Activated CD4-positive, alpha-beta T cell treated with anti-CD3 and anti-CD28 coated beads, Interleukin-10, Interleukin-2, amounts not matched to agents 100 ng/mL and 50 ng/mL, durations not matched to agents 16 hours and 8 hours (primary cell): Measurements from ENCODE around the gene RIMOC1.

Source experiments
- DNase-seq: peaks from one replicate; pipeline ENCODE4 v3.0.0-alpha.2; 2020

Gene RIMOC1, protein sequence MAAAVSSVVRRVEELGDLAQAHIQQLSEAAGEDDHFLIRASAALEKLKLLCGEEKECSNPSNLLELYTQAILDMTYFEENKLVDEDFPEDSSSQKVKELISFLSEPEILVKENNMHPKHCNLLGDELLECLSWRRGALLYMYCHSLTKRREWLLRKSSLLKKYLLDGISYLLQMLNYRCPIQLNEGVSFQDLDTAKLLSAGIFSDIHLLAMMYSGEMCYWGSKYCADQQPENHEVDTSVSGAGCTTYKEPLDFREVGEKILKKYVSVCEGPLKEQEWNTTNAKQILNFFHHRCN

DNA sequence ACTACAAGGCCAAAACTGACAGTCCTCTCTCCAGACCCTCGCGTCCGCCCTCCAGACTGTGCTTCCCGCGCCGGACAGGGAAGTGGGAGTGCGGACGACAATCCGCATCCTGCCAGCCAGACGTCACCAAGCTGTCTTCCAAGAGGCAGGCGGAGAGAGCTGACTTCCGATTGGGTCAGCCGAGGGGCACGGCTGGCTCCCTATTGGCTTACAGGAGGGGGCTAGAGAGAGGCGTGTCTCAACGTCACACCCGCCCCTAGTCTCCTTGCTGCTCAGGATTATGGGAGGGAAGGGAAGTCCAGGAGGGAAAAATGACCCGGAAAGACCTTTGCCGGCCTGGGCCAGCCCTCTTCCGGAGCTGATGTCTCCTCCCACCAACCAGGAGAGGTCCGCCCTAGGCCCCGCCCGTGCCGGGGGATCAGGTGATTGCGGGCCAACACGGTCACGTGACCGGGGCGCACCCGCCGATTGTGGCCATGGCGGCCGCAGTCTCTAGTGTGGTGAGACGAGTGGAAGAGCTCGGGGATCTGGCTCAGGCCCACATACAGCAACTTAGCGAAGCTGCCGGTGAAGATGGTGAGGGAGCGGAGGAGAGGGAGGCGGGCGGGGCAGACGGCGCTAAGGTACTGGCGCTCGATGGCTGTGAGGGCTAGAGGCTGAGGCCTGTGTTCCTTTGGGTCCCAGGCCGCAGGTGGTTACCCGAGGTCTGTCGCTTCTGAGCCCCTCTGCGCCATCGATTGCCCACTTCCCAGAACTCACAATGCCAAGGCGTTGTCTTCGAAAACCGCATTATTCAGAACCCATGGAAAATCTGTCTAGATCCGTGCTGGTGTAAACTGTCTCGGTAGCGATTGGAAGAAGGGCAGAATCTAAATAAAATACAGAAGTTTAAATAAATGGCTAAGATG is at the start of gene RIMOC1:
TSS of gene RIMOC1 (plus strand) at position 453 of the 908 bp plus-strand sequence. CDS start at position 477, 24 bp downstream.
- DNase-seq = peak; percentile 100

GRCh38 chr5:41856644-41857491 is 47.3 kb upstream of the RIMOC1 start:
- peak; percentile 77 for DNase-seq

DNA sequence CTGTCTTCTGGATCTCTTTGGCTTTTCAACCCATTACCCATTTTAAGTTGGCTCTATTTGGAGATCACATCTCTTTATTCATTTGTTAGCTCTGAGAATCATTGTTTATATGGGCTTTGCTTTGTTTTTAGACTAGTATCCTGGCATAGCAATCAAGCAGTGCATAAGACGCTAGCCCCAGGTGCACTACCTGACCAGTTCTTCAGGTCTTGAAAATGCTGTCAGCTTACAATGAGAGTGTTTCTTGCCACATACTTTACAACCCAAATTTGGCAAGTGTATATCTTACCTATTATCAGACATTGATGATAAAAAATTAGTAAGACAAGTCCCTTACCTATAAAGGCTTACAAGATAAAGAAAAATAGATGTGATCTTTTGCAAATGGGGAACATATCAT is 46.2 kb upstream of the RIMOC1 start:
- no peak for DNase-seq

- no peak for DNase-seq
These were observed 45.3 kb upstream of the RIMOC1 start for GRCh38 chr5:41858890-41859289.

DNA sequence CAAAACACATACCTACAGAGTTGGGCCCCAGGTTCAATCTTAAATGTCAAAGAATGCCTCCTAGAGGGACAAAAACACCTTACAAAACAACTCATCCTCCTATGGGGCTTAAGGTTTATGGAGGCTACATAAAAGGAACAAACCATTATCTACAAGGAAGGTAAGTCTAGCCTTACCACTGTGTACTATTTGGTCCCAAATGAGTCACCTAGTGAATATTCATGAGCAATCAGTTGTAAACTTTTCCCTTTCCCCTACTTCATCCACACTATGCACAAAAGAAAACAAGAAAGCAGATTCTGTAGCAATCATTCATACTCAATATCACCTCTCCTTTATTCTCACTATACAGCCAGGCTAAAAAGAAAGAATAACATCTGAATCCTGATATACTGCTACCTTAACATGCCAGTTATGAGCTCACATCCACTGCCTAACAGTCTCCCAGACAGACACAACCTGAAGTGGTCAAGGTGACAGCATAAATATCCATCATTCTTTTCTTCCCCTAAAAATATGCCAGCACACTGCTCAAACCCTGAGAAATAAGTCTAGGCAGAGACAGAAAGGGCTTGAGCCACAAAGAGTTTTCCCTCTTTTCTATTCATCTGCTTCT is 40.2 kb upstream of the RIMOC1 start:
- DNase-seq = peak; percentile 24

DNA sequence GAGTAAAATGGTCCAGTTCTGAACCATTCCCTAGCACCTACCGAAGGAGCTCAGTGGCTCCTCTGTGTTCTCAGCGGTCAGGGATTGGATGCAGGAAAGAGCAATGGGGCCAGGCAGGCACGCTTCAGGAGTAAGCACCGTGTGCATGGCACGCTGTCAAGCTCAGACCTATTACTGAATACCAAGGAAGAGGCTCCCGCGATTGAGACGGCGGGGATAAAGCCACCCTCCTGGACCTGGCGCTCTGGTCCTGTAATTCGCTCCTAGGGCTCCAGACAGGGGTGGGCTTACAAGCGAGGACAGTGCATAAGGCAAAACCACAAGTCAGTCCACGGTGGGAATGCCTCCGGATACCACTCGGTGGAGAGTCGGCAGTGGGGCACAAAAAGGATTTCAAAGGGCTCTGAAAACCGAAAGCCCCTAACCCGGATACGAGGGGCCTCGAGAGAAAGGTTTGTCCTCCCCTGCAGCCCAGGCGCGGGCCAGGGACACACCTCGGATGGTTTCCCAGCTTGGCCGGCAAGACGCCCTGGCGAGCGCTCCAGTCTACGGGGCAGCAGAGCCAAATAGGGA is 34.9 kb upstream of the RIMOC1 start:
- no peak for DNase-seq

DNA sequence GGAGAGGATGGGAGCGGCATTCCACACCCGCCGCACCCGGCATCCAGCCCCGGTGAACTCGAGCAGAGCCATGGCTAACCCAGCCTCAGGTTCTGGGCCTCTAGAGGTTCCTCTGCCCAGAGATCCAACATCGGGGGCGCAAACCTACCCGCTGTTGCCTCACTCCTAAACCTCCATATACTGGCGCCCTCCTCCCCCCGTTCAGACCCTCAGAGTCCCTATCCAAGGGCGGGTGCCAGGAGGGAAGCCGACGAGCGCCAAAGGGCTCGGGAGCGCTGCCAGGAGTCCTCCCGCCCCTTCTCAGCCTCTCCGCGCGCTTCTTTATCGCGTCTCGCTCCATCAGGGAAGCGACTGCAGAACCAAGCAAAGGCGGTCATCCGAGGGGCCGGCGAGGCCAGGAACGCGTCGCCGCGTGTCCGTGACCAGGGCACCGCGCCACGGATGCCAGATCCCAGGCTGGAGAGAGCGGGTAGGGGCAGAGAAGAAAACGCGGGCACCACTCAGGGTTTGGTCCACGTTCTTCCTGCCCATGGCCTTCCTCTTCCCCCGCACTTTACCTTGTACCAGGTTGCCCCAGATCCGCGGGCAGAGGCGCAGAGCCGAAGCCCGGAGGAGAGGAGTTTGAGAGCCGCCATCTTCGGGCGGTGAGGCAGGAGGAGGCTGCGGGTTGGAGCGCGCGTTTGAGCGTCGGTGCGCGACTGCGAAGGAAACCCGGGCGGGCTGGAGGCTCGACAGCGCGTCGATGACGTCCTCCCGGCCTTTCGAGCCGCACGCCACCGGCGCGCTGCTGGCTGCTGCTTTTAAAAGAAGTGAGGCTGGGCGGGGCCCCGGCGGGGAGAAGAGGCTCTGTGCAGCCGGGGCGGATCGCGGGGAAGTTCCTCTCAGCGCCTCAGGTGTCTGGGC is 34.2 kb upstream of the RIMOC1 start, which contains the start of gene OXCT1:
TSS of gene OXCT1 (minus strand) at position 702 of the 903 bp plus-strand sequence. CDS start at position 635, 67 bp downstream.
- peak; percentile 95 for DNase-seq

GRCh38 chr5:41870627-41871048 is 33.5 kb upstream of the RIMOC1 start:
- no peak for DNase-seq

GRCh38 chr5:41871852-41872251 is 32.3 kb upstream of the RIMOC1 start:
- DNase-seq = no peak

DNA sequence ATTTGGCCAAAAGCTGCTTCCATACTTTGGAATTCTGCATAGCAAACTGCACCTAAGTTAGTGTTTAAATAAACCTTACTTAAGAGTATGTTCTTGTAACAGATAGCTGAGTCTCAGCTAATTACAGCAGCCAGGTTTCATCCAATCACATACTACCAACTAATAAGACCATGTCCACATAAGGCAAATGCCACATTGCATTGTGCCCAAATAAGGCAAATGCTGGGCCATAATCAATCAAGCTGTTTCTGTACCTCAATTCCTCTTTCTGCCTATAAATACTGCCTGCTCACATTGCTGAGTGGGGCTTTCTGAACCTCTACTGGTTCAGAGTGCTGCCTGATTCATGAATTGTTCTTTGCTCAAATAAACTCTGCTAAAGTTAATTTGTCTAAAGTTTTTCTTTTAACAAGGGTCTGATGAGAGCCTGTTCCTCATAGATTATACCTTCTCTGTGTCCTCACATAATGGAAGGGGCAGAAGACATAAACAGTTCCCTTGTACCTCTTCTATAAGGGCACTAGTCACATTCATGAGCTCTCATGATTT is 29.6 kb upstream of the RIMOC1 start:
- DNase-seq = no peak

DNA sequence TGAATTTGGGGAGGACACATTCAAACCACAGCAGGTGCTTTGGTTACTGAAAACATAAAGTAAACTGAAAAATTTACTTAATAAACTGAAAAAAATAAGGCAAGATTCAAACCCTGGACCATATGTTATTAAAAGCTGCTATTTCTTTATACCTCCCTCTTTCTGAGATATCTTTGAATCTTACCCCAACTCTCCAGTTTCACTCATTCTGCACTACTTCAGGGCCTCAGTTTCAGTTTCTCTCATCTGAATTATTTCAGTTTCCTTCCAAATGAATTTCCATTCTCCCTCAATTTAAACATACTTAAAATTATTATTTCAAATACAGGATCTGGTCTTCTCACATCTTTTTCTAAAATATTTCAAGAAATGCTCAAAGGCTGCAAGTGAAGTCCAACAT is 29.0 kb upstream of the RIMOC1 start:
- DNase-seq = peak; percentile 43

DNA sequence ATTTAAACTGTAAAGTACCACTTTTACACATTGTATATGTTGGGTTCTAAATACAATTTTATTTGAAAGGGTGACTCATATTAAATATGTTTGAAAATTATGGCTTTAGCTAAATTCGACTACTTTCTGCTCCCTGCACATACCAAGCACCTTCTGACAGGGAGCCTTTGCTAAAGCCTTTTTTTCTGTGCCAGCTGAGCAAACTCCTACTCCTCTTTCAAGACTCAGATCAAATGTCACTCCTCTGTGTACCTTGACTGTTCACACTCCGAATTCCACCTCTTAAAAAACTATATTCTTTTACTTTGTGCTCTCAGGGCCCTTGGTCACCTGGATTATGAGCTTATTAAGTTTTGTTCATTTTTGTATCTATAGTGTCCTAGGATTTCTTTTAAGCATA is 27.5 kb upstream of the RIMOC1 start:
- DNase-seq = no peak

DNA sequence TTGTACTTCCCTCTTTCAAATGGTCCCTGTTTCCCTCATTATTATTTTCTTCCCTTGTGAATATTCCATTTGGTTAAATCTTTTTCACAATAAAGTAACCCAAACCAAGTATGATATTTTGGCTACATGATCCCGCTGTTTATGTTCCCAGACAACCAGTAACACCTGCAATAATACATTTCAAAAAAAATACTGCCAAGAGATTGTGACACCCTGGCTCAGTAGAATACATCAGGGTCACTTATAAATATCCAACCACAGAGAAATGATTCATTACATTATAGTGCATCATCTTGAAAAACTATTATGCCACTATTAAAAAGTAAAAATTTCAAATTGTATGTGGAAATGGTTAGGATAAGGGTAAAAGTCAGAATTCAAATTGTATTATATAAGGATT is 26.7 kb upstream of the RIMOC1 start:
- DNase-seq = no peak

GRCh38 chr5:41878173-41878572 is 26.0 kb upstream of the RIMOC1 start:
- no peak for DNase-seq

GRCh38 chr5:41878643-41879478 is 25.3 kb upstream of the RIMOC1 start:
- DNase-seq = no peak

- DNase-seq = no peak
These were observed 21.4 kb upstream of the RIMOC1 start for GRCh38 chr5:41882765-41883164.

GRCh38 chr5:41883243-41883642 is 20.9 kb upstream of the RIMOC1 start:
- no peak for DNase-seq

DNA sequence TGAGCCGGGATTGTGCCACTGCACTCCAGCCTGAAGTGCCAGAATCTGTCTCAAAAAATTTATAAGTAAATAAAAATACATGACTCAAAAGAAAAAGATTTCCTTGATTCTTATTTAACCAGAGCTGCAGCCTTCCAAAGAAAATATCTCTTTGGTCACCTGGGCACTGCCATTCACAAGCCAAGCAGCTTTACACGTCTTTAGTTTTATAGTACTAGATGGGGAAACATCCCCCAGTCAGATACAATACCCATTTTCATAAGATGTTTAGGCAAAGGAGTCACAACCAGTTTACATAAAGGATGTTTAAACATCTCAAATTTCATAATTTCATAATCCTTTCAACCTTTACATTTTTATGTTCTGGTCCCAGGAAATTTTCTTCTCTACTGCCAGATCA is 20.2 kb upstream of the RIMOC1 start:
- no peak for DNase-seq

- no peak for DNase-seq
These were observed 18.9 kb upstream of the RIMOC1 start for GRCh38 chr5:41885286-41885685.
